IMR-90 (cell line): ENCODE data around the gene PLXNA4. TPM values are rescaled to one million over a fixed set of nuclear protein-coding genes. Genes with fewer than 3 reads are reported as not detected.

Source experiments
- ATAC-seq: fragments of 200-7000 bp; cut with Tn5 transposase; 2 replicates; pipeline ENCODE4 v1.9.1; 2020; ENCODE audit warnings: low read depth, mild to moderate bottlenecking, moderate library complexity
- BruUV-seq: library from RNA; stranded (reverse); fragments of 400-500 nt; replicated peaks from 2 replicates; lab custom pipeline; 2021; lab: Mats Ljungman, UMichigan
- CTCF ChIA-PET: fragments of 300-600 bp; formaldehyde crosslinking; extraction: SDS; loops from one replicate; lab custom pipeline; 2021; ENCODE audit warnings: antibody characterized with exemption; lab: Yijun Ruan, JAX
- POLR2A ChIA-PET: fragments of 300-600 bp; sonication (Branson Sonifier 250); formaldehyde crosslinking; loops from one replicate; lab custom pipeline; 2022; ENCODE audit warnings: antibody characterized with exemption; ENCODE audit not compliant: unreplicated experiment; lab: Charles Lee
- DNase-seq: peaks from one replicate; pipeline ENCODE4 v3.0.0; 2013
- H2AFZ ChIP-seq: replicated peaks from 2 replicates; pipeline ENCODE3; 2013; ENCODE audit warnings: low read length, mild to moderate bottlenecking; ENCODE audit not compliant: poor library complexity
- H2AK5ac ChIP-seq: 2 replicates; pipeline ENCODE4 v1.6.1; 2013; ENCODE audit warnings: low read depth, low read length, inconsistent platforms
- H2AK9ac ChIP-seq: replicated peaks from 2 replicates; pipeline ENCODE3; 2013; ENCODE audit warnings: mild to moderate bottlenecking, low read depth, low read length, moderate library complexity; ENCODE audit not compliant: poor library complexity
- H2BK120ac ChIP-seq: 2 replicates; pipeline ENCODE4 v1.6.1; 2013; ENCODE audit warnings: low read depth, low read length, inconsistent platforms
- H2BK15ac ChIP-seq: 3 replicates; pipeline ENCODE4 v1.6.1; 2013; ENCODE audit warnings: low read depth, low read length, inconsistent platforms
- H2BK20ac ChIP-seq: 2 replicates; pipeline ENCODE4 v1.6.1; 2013; ENCODE audit warnings: low read depth, mild to moderate bottlenecking, inconsistent platforms, low read length, moderate library complexity
- H2BK5ac ChIP-seq: 2 replicates; pipeline ENCODE4 v1.6.1; 2013; ENCODE audit warnings: mild to moderate bottlenecking, low read depth, low read length, inconsistent platforms; ENCODE audit not compliant: poor library complexity, severe bottlenecking
- H3K14ac ChIP-seq: replicated peaks from 2 replicates; pipeline ENCODE4 v1.6.1; 2013; ENCODE audit warnings: low read depth, low read length, inconsistent platforms
- H3K18ac ChIP-seq: 2 replicates; pipeline ENCODE4 v1.6.1; 2013; ENCODE audit warnings: low read depth, low read length, control low read depth
- H3K23ac ChIP-seq: 2 replicates; pipeline ENCODE4 v1.6.1; 2013; ENCODE audit warnings: low read depth, low read length, inconsistent platforms
- H3K27ac ChIP-seq: 2 replicates; pipeline ENCODE4 v1.5.1; 2013; ENCODE audit warnings: mild to moderate bottlenecking, control low read depth, low read length; ENCODE audit not compliant: insufficient read depth
- H3K27me3 ChIP-seq: 2 replicates; pipeline ENCODE4 v1.6.1; 2013; ENCODE audit warnings: low read length; ENCODE audit not compliant: control insufficient read depth, insufficient read depth
- H3K36me3 ChIP-seq: 2 replicates; pipeline ENCODE4 v1.6.1; 2013; ENCODE audit warnings: low read length, mixed read lengths; ENCODE audit not compliant: control insufficient read depth, insufficient read depth
- H3K4ac ChIP-seq: 2 replicates; pipeline ENCODE4 v1.6.1; 2013; ENCODE audit warnings: low read depth, low read length, inconsistent platforms
- H3K4me1 ChIP-seq: 2 replicates; pipeline ENCODE4 v1.6.1; 2013; ENCODE audit warnings: low read length, mixed read lengths; ENCODE audit not compliant: control insufficient read depth, insufficient read depth
- H3K4me2 ChIP-seq: 2 replicates; pipeline ENCODE4 v1.6.1; 2013; ENCODE audit warnings: low read depth, mild to moderate bottlenecking, control low read depth, low read length, moderate library complexity
- H3K4me3 ChIP-seq: 2 replicates; pipeline ENCODE4 v1.5.1; 2013; ENCODE audit warnings: low read depth, mild to moderate bottlenecking, control low read depth, low read length, moderate library complexity; ENCODE audit not compliant: insufficient read depth
- H3K56ac ChIP-seq: 2 replicates; pipeline ENCODE4 v1.6.1; 2013; ENCODE audit warnings: low read length, inconsistent platforms; ENCODE audit not compliant: insufficient read depth; ENCODE audit errors: extremely low read depth
- H3K79me1 ChIP-seq, 2 experiments: 2 replicates each; pipeline ENCODE4 v1.6.1; 2013; ENCODE audit warnings: low read length in 2 of 2, inconsistent platforms in 1 of 2, low read depth in 1 of 2
- H3K9ac ChIP-seq: 2 replicates; pipeline ENCODE4 v1.6.1; 2013; ENCODE audit warnings: low read depth, low read length, control low read depth
- H3K9me1 ChIP-seq: 2 replicates; pipeline ENCODE4 v1.6.1; 2013; ENCODE audit warnings: low read length, inconsistent platforms; ENCODE audit not compliant: insufficient read depth
- H3K9me3 ChIP-seq: 2 replicates; pipeline ENCODE4 v1.6.1; 2013; ENCODE audit warnings: low read length; ENCODE audit not compliant: control insufficient read depth, insufficient read depth
- H4K20me1 ChIP-seq: 2 replicates; pipeline ENCODE4 v1.6.1; 2013; ENCODE audit warnings: low read length, inconsistent platforms; ENCODE audit not compliant: insufficient read depth
- H4K5ac ChIP-seq: 2 replicates; pipeline ENCODE4 v1.6.1; 2013; ENCODE audit warnings: mild to moderate bottlenecking, low read depth, low read length, control low read depth
- H4K8ac ChIP-seq, 2 experiments: 2 replicates each; pipeline ENCODE4 v1.6.1; 2013; ENCODE audit warnings: low read depth in 2 of 2, low read length in 2 of 2, control low read depth in 1 of 2, inconsistent platforms in 1 of 2
- H4K91ac ChIP-seq: 2 replicates; pipeline ENCODE4 v1.6.1; 2013; ENCODE audit warnings: low read depth, low read length, inconsistent platforms; ENCODE audit not compliant: insufficient read depth
- BHLHE40 ChIP-seq: fragments of 150-350 bp; IDR thresholded peaks from 2 replicates; pipeline ENCODE4 v1.6.1; 2016; ENCODE audit warnings: mild to moderate bottlenecking, low read depth, low read length
- CEBPB ChIP-seq: IDR thresholded peaks from 2 replicates; pipeline ENCODE4 v1.6.1; 2012; ENCODE audit warnings: low read depth, low read length, improper control_type of control experiment
- CHD1 ChIP-seq: IDR thresholded peaks from 2 replicates; pipeline ENCODE4 v1.6.1; 2012; ENCODE audit warnings: low read depth, low read length, improper control_type of control experiment
- CTCF ChIP-seq: conservative IDR thresholded peaks from 2 replicates; pipeline ENCODE4 v1.5.1; 2012; ENCODE audit warnings: mild to moderate bottlenecking, low read depth, low read length, improper control_type of control experiment
- ELK1 ChIP-seq: fragments of 150-350 bp; IDR thresholded peaks from 2 replicates; pipeline ENCODE4 v1.6.1; 2016; ENCODE audit warnings: low read depth, mild to moderate bottlenecking, low read length, moderate library complexity, borderline replicate concordance
- FOS ChIP-seq: fragments of 150-350 bp; IDR thresholded peaks from 2 replicates; pipeline ENCODE4 v1.6.1; 2016; ENCODE audit warnings: low read depth, low read length
- MAFK ChIP-seq: IDR thresholded peaks from 2 replicates; pipeline ENCODE4 v1.6.1; 2012; ENCODE audit warnings: low read depth, low read length, improper control_type of control experiment
- MAZ ChIP-seq: IDR thresholded peaks from 2 replicates; pipeline ENCODE4 v1.6.1; 2012; ENCODE audit warnings: low read depth, mild to moderate bottlenecking, low read length, improper control_type of control experiment, moderate library complexity, borderline replicate concordance
- MXI1 ChIP-seq: IDR thresholded peaks from 2 replicates; pipeline ENCODE4 v1.6.1; 2012; ENCODE audit warnings: low read depth, mild to moderate bottlenecking, low read length, moderate library complexity, borderline replicate concordance
- NFE2L2 ChIP-seq: fragments of 150-350 bp; IDR thresholded peaks from 2 replicates; pipeline ENCODE4 v1.6.1; 2016; ENCODE audit warnings: low read depth, mild to moderate bottlenecking, low read length
- POLR2A ChIP-seq: IDR thresholded peaks from 2 replicates; pipeline ENCODE4 v1.6.1; 2012; ENCODE audit warnings: mild to moderate bottlenecking, low read depth, low read length
- RAD21 ChIP-seq: IDR thresholded peaks from 2 replicates; pipeline ENCODE4 v1.6.1; 2012; ENCODE audit warnings: low read length, improper control_type of control experiment
- RCOR1 ChIP-seq: IDR thresholded peaks from 2 replicates; pipeline ENCODE4 v1.6.1; 2012; ENCODE audit warnings: mild to moderate bottlenecking, low read length, improper control_type of control experiment; ENCODE audit not compliant: insufficient replicate concordance
- RFX5 ChIP-seq: IDR thresholded peaks from 2 replicates; pipeline ENCODE4 v1.8.0; 2012; ENCODE audit warnings: low read depth, mild to moderate bottlenecking, low read length, moderate library complexity
- SMC3 ChIP-seq: fragments of 150-350 bp; IDR thresholded peaks from 2 replicates; pipeline ENCODE4 v1.6.1; 2016; ENCODE audit warnings: low read depth, mild to moderate bottlenecking, antibody characterized with exemption, low read length, moderate library complexity
- USF2 ChIP-seq: fragments of 150-350 bp; IDR thresholded peaks from 2 replicates; pipeline ENCODE4 v1.6.1; 2017; ENCODE audit warnings: mild to moderate bottlenecking, antibody characterized with exemption, low read length, low read depth
- WGBS, 2 experiments: methylation state at CpG; one replicate each; pipeline versions ENCODE4 v1.1.5 to v1.1.7; 2013; ENCODE audit warnings: missing lambda C conversion rate in 2 of 2; ENCODE audit not compliant: insufficient read length in 1 of 2; ENCODE audit errors: extremely low coverage in 2 of 2; 5-methylcytosine and 5-hydroxymethylcytosine counted together
- dilution Hi-C: fragments of 300-500 bp; cut with HindIII; formaldehyde crosslinking; loops from one replicate; pipeline ENCODE4 v1.14.3; 2018; ENCODE audit warnings: low sequenced_read_pairs; ENCODE audit not compliant: unreplicated experiment
- in situ Hi-C: fragments of 300-500 bp; cut with MboI; formaldehyde crosslinking; loops from 3 replicates; pipeline ENCODE4 v1.14.3; 2019; ENCODE audit warnings: low sequenced_read_pairs, inconsistent platforms, mixed read lengths
- intact Hi-C: fragments of 100-400 bp; cut with micrococcal nuclease; formaldehyde crosslinking; loops from 2 replicates; pipeline ENCODE4 v1.10.0; 2022
- polyA plus RNA-seq, 3 experiments: library from polyadenylated mRNA; depleted of rRNA; stranded (reverse); fragments of >200 nt; gene quantifications; 2 replicates each; pipeline ENCODE4 v1.2.3, GENCODE V29; 2012; ENCODE audit warnings: low replicate concordance in 1 of 3
- total RNA-seq: library from RNA; depleted of rRNA; stranded (reverse); fragments of >200 nt; gene quantifications from 2 replicates; pipeline ENCODE4 v1.2.3, GENCODE V29; 2012

The PLXNA4 gene
- total and polyA plus RNA-seq, 2 of the 4 experiments (the other 2 are of a cell fraction), result under 0.01 TPM

GRCh38 chr7:132135746-132136385, 440.4 kb downstream of the PLXNA4 start:
- TF ChIP-seq CHD1, result no peak
- TF ChIP-seq RFX5, result no peak
- TF ChIP-seq FOS, result no peak
- TF ChIP-seq CTCF, result no peak
- no peak for TF ChIP-seq MXI1
- TF ChIP-seq RCOR1, result no peak
- no peak for TF ChIP-seq MAZ
- no peak for TF ChIP-seq SMC3
- TF ChIP-seq NFE2L2, result no peak
- no peak for TF ChIP-seq MAFK
- TF ChIP-seq RAD21, result no peak
- no peak for TF ChIP-seq POLR2A
- TF ChIP-seq ELK1, result no peak
- no peak for TF ChIP-seq USF2
- no peak for TF ChIP-seq BHLHE40
- no peak for TF ChIP-seq CEBPB
- H3K9ac ChIP-seq, result no peak overlapping the region
- no peak overlapping the region for H3K23ac ChIP-seq
- H4K91ac ChIP-seq, result no peak overlapping the region
- H3K4me1 ChIP-seq, result no peaks in the 10 kb centered on the region
- no peak for DNase-seq
- H4K8ac ChIP-seq, result no peak overlapping the region
- WGBS, 2 experiments, result no CpG with 5 or more reads among the region's 8 CpGs
- no peaks in the 10 kb centered on the region for H3K36me3 ChIP-seq
- no peaks in the 10 kb centered on the region for H3K79me1 ChIP-seq
- H2BK5ac ChIP-seq, result no peak overlapping the region
- no peak overlapping the region for H2BK120ac ChIP-seq
- dilution Hi-C loops (no loop called here), intact Hi-C loops (no loop called here), in situ Hi-C loops (no loop called here)
- no peak overlapping the region for H2BK20ac ChIP-seq
- H3K27me3 ChIP-seq, result no peaks in the 10 kb centered on the region; the same call in 1 of the 2 replicates
- H2AK9ac ChIP-seq, result no peak overlapping the region
- ChIA-PET CTCF (no interaction called here), POLR2A (no interaction called here)
- H3K56ac ChIP-seq, result no peak overlapping the region
- H3K14ac ChIP-seq, result no peak overlapping the region
- no peaks in the 10 kb centered on the region for H3K9me1 ChIP-seq
- H3K9me3 ChIP-seq, result no peaks in the 10 kb centered on the region
- H4K5ac ChIP-seq, result no peak overlapping the region
- H3K4ac ChIP-seq, result no peak overlapping the region
- H3K4me2 ChIP-seq, result no peak overlapping the region
- no peak overlapping the region for H3K27ac ChIP-seq
- ATAC-seq, result no peak
- H2AK5ac ChIP-seq, result no peak overlapping the region
- no peak overlapping the region for H3K18ac ChIP-seq
- no TSS peak for BruUV-seq
- no peaks in the 10 kb centered on the region for H4K20me1 ChIP-seq
- H3K4me3 ChIP-seq, result no peak overlapping the region
- no peak overlapping the region for H2AFZ ChIP-seq
- H2BK15ac ChIP-seq, result no peak overlapping the region
